DMS114 treated with DMSO at 0.1 percent for 48 hours (cell line): Measurements from ENCODE around the gene JMJD8.

ENCODE experiments used
- DNase-seq: peaks from one replicate; lab custom pipeline; 2025; ENCODE audit not compliant: unreplicated experiment; lab: John Stamatoyannopoulos, UW

Gene JMJD8, protein sequence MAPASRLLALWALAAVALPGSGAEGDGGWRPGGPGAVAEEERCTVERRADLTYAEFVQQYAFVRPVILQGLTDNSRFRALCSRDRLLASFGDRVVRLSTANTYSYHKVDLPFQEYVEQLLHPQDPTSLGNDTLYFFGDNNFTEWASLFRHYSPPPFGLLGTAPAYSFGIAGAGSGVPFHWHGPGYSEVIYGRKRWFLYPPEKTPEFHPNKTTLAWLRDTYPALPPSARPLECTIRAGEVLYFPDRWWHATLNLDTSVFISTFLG

DNA sequence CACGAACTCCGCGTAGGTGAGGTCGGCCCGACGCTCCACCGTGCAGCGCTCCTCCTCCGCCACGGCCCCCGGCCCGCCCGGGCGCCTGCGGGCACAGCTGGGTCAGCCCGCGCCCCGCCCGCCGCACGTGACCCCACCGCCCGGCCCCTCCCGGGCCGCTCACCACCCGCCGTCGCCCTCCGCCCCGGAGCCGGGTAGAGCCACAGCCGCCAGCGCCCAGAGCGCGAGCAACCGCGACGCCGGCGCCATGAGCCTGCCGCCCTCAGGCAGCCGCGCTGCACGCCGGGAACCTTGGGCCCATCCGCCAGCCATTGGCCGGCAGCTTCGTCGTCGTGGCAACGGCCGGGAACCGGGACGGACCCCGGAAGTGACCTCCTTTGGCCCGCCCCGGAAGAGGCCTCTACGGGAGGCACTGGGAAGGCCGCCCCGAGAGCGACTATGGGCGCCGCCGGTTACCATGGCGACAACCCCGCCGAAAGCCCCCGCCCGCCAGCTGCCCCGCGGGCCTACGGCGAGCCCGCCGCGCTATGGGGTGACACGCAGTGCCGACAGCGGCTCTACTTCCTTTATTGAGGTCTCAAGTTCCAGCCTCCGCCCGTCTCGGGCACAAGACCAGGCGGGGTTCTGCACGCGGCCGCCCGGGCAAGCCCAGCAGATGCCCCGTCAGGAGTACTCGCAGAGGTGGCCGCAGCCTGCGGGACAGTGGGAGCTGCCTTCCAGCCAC, at the start of gene JMJD8:
JMJD8 (minus strand) TSS at position 264 of the 724 bp plus-strand sequence; CDS start at position 249, 15 bp downstream.
- no peak for DNase-seq

DNA sequence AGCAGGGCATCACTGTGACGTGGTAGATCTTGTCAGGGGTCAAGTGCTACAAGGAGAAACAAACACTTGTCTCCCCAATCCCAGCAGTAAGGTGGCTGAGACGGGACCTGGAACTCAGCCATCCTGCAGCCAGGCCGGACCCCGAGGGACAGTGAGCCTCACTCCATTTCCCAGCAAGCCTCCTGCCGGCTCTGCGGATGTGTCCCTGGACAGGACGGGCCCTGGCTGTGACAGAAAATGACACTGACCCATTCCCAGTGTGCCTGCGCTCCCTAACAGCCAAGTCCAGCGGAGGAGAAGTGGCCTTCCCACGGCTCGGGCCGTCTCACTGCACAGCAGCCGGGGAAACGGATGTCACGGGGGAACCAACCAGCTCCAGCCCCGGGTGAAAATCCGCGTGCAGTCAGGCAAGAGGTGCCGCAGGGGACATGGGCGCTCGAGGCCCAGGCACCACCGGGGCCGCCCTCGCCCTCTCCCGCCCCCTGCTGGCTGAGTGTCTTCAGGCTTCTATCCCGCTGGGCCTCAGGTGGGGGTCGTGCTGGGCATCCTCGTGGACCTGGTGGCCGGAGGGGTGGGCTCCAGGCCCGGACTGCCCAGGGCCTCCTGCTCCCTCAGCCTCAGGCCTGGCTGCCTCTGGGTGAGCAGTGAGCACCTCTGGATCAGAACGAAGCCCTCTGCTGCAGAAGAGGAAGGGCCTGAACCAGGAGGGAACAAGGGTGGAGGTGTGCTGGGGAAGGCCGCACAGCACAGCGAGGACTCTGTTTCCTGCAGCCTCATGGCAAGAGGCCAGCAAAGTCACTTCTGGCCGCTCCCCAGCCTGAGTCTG, 49.5 kb upstream of the JMJD8 start:
- DNase-seq: no peak

DNA sequence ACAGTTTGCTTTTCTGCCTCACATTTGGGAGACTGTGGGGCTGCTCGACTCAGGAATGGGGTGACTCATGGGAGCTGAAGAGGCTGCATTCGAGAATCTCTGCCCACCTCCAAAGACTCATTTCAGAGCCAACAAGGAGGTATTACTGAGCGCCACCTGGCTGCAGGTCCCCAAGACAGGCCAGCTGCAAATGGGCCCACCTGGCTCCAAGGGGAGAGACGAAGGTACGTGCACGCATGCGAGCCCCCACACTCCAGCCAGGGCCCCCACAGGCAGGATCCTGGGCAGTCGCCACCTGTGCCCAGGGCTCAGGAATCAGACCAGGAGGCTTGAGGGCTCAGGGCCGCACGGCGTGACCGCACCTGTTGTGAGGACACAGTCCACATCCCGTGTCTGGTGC, 48.8 kb upstream of the JMJD8 start:
- no peak for DNase-seq

DNA sequence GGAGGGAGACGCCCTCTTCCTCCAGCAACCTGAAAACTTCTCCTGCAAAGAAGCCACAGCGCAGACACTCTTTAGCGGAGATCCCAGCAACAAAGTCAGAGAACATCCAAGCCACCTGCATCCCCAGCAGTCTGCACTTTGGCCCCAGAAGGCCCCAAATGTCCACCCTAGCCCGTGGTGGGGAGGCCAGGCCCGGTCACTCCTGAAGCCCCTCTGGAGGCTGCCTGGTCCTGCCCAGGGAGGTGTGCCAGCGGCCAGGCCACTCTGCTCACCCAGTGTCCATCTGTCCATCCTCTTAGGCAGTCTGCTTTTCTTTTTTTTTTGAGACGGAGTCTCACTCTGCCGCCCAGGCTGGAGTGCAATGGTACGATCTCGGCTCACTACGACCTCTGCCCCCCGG, 48.2 kb upstream of the JMJD8 start:
- DNase-seq: no peak

DNA sequence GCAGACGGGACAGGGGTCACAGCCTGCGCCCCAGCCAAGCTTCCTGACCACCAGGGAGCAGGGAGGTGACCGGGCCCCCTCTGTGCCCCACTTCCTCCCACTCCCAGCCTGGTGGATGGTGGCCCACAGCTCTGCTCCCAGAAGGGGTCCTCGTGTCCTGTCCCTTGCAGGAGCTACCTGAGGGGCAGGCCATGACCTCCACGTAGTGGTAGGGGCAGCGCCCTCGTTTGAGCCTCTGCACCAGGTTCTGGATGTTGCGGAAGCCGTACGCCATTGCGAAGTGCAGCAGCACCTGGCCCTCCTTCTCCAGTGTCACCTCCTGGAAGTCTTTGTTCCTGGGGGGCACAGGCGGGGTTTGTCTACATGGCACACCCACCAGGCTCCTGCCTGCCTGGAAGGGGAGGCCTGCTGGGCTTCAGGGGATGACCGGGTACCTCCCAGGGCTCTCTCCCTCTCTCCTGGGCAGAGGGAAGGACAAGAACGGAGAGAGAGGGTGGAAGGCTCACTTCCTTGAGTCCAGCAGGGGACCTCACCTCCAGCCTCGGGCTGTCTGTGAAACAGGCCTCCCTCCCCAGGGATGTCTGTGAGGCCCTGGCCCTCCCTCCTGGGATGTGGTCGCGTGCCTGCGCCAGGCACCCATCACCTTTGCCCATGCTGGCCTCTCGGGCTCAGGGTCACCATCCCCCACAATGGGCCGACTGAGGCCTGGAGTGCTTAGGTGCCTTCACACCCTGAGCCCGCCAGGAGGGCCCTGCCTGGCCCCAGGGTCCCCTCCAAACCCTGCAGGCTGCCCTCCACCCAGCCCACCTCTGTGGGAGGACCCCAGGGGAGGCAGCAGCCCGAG, 46.8 kb upstream of the JMJD8 start:
- no peak for DNase-seq

DNA sequence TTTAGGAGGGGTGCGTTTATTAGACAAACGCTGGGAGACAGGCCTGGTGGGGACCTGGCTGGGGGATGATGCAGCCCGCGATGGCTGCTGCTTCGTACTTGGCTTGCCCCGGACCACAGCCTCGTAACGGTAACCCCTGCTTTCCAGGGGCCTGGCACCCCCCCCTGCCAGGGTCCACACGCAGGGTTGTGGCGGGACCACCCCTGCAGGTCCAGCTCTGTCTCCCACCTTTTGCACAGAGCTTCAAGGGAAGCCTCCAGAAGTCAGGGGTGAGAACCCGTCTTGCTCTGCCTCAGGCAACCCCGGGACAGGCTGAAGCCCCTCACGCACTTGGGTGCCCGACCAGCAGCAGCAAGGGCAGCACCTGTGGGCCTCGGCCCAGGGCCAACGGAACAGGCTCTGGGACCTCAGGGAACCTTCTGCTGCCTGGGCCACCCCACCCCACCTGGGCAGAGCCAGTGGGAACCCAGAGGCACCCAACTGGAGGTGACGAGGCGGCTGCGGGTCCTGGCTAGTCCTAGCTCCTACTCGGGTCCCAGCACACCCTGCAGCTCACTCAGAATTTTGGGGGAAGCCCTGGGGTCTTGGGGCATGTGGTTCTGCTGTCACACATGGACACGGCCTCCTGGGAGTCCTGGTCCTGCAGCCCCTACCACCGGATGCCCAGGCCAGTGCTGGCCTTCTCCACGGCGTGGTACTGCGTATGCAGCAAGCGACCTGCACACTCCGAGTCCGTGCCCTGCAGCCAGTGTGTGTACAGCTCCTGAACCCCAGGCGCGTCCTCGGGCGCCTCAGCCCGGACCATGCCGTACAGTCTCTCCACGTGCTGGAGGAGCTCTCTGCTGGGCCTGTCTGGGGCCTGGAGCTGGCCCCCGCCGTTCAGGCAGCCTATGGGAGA, 45.9 kb upstream of the JMJD8 start:
- no peak for DNase-seq

DNA sequence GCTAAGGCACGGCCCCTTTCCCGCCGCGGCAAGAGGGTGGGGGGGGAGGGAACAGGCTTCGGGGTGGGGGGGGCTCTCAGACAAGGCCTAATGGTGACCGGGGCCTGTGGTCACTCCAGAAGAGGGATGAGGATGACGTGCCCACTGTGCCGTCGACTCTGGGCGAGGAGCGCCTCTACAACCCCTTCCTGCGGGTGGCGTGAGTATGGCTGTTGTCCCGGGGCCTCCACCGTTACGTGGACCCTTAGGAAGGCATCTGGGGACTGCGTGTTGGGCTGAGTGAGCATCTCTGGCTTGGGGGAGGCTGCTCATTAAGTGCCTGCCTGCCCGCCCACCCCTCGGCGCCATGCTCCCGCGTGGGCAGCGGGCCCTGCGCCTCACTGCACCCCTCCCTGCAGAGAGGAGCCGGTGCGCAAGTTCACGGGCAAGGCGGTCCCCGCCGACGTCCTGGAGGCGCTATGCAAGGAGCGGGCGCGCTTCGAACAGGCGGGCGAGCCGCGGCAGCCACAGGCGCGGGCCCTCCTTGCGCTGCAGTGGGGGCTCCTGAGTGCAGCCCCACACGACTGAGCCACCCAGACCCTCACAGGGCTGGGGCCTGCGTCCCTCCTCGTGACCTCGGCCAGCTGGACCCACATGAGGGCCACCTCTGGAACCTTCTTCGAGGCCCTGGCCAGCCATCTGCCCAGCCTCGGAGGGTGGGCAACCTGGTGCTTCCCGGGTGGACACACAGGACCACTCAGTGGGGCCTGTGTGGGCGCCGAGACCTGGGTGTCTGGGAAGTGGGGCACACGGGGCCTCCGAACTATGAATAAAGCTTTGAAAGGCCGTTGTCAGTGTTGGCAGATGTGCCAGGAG, 45.0 kb upstream of the JMJD8 start:
- DNase-seq: no peak

DNA sequence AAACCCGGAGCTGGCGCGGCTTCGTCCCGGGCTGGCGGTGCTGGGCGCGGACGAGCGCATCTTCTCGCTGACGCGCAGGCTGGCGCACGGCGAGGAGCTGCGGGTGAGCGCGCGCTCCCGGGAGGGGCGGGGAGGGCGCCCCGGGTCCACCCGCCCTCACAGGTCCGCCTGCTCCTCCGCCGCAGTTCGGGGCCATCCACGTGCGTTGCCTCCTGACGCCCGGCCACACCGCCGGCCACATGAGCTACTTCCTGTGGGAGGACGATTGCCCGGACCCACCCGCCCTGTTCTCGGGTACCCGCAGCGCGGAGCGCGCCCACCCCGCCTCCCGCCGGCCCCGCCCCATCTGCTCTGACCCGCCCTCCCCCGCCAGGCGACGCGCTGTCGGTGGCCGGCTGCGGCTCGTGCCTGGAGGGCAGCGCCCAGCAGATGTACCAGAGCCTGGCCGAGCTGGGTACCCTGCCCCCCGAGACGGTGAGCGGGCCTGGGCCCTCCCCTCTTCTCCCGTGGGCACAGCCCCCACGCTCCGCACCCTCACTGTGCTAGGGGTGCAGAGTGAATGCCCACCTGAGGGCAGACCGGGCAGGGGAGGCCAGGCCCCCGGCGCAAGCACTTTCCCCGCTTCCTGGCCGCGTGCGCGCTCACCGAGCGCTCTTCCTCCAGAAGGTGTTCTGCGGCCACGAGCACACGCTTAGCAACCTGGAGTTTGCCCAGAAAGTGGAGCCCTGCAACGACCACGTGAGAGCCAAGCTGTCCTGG, 44.2 kb upstream of the JMJD8 start:
- DNase-seq: no peak

DNA sequence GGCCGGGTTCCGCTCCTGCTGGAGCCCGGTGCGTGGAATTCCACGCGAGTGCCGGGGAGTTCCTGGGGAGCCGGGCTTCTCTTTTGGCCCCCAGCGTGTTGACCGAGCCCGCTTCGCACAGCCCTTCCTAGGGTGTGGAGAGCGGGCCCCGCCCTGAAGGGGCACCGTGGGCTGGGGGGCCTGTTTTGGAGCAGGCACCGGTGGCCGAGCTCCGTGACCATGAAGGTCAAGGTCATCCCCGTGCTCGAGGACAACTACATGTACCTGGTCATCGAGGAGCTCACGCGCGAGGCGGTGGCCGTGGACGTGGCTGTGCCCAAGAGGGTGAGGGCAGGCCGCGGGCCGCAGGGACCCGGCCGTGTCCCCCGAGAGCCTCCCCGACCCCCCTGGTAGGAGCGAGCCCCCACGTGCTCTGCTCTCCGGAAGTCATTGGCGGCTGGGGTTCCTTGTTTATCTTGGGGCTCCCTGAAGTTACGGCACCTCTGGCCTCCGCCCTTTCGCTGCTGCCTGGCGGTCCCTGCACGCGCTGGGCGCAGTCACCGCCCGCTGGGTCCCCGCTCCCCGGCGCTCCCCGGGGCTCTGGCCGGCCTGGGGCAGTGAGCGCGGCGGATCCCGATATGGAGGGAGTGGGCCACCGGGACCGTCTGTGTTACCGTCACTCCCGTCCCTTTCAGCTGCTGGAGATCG, 43.3 kb upstream of the JMJD8 start:
- no peak for DNase-seq

DNA sequence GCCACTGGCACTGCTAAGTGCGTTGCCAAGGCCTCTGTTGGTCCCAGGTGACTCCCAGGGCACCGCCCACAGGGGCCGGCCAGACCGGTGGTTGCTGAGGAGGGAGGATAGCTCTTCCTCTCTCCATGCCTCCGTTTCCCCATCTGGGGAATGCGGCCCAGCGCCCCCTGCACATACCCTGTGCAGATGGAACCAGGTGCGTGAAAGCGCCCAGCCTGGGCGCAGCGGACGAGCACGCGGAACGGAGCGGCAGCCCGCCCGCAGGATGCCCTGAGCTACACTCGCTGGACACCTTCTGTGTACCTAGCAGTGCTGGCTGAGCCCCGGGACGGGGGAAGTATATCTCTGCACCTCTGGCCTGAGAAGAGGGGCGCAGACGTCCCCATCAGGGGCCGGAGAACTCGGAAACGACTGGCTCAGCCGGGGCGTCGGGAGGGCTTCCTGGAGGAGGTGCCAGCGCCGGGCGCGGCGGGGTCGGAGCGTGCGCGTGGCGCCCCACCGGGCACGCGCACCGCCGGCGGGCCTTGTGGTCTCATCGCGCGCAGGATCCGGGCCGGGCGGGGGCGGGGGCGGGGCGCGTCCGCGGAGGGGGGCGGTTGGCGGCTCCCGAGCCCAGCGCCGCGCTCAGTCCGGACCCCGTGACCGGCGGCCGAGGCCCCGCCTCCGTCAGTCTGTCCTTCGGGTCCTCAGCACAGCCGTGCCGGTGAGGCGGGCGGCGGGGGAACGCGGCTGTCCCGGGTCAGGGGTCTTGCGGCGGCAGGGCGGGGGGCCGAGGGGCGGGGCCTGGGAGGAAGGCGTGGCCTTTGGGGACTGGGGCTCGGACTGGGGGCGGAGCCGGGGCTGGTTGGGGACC, 42.5 kb upstream of the JMJD8 start, which contains the start of the genes CCDC78 and HAGHL:
CCDC78 (minus strand) TSS at position 6 of the 853 bp plus-strand sequence. CDS start 76 bp downstream, outside the sequence.
HAGHL (plus strand) TSS at position 669 of the 853 bp plus-strand sequence. CDS start 404 bp downstream, outside the sequence.
- no peak for DNase-seq

DNA sequence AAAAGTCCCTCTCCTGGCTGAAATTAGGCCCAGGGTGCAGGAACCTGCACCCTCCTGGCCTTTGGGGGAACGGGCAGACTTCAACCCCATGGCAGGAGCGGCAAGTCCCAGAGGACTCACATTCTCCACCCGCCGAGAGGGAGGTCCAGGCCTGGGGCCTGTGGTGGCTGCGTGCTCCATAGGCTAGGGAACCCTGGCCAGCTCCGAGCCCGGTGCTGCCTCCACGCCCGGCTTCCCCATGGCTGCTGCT, 42.0 kb upstream of the JMJD8 start:
- DNase-seq: no peak

DNA sequence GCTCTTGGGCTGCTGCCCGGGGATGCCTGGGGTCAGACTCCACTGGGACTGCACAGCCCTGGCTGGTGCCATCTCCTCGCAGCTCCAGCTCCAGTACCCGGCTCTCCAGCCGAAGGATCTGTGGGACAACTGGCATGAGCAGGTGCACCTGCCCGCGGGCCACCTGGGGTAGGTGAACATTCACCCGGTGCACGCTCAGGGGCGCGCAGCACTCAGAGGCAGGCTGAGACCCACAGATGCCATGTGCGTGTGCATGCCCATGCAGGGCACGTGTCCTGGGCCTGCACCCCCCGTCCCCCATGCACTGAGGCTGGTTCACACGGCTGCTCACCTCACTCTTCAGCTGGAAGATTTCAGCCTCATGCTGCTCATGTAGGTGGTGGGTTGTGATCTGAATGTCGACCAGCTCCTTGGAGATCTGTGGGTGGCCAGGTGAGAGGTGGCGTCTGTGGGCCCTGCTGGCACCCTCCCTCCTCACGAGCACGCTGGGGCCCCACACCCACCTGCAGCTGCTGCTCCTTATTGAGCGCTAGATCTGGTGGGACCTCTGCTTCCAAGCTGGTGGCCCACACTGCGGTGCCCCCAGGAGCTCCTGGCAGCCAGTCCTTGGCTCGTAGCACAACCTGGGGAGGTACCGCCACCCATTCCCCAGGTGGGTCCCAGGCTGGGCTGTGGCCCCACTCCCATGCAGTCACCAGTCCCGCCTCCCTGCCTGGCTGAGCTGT, 41.5 kb upstream of the JMJD8 start:
- no peak for DNase-seq

DNA sequence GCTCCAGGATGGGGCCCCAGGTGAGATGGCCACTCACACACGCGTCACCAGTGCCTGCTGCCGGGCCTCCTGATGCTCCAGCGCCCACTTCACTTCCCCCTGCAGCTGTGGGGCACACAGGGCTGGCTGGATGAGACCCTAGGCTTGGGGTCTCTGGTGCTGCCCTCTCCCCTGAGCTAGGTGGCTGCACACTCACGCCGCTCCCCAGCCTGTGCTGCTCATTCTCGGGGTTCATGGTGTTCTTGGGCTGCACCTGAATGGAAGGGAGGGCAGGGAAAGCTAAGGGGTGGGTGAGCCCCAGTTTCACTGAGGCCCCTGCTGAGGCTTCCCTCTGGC, 40.9 kb upstream of the JMJD8 start:
- no peak for DNase-seq

DNA sequence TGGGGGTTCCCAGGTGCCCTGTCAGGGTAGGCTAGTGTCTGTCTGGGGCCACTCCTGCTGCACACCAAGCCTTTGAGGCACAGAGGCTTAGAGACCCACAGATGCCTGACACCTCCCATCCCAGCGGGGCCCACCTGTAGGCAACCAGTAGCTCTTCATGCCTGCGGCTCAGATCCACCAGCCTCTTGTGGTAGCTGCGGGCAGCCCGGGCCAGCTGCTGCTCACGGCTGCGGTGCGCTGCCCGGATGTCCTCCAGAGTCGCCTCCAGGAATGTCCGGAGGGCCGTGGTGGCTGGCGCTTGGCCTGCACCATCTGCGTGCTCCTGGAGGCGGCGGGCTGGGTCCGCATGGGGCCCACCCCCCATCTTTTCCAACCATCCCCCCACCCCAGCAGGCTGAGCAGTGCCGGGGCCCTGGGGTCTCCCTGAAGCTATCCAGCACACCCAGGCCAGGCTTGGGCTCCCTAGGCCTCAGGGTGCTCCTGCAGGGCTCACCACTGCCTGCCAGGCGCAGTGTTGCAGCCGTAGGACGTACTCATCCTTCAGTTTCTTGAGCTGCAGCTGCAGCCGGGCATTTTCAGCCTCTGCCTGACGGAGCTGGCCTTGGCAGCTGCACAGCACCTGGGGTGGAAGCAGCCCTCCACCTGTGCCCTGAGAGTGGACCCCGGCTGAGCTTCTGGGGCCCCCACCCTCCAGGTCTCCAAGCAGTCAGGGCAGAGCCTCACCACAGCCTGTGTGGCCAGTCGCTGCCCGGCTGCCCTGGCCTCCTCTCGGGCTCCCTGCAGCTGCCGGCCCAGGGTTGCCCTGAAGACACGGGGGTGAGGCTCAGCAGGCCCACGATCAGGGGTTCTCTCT, 40.3 kb upstream of the JMJD8 start:
- no peak for DNase-seq

DNA sequence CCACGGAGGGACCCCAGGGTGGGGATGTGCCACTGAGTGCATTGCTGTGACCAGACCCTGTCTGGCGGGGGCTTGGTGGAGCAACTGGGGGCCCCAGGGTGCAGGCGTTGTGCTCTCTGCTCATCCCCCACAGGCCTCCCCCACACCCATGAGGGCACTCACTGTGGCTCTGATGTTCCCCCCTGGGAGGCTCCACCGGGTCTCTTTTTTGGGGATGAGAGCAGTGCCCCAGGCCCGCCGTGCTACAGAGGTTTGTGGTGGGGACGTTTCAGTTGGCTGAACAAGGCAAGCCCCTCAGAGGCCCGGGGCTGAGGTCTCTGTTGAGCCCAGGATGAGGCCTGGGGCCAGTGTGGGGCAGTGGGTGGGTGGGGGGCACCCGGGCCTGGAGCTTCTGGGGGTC, 39.6 kb upstream of the JMJD8 start:
- DNase-seq: no peak
